COLO829 (cell line): Measurements from ENCODE around the gene SPOUT1.

ENCODE experiments used
- DNase-seq: peaks from one replicate; pipeline ENCODE4 v3.0.0; 2012; ENCODE audit warnings: low spot score

SPOUT1 gene

DNA sequence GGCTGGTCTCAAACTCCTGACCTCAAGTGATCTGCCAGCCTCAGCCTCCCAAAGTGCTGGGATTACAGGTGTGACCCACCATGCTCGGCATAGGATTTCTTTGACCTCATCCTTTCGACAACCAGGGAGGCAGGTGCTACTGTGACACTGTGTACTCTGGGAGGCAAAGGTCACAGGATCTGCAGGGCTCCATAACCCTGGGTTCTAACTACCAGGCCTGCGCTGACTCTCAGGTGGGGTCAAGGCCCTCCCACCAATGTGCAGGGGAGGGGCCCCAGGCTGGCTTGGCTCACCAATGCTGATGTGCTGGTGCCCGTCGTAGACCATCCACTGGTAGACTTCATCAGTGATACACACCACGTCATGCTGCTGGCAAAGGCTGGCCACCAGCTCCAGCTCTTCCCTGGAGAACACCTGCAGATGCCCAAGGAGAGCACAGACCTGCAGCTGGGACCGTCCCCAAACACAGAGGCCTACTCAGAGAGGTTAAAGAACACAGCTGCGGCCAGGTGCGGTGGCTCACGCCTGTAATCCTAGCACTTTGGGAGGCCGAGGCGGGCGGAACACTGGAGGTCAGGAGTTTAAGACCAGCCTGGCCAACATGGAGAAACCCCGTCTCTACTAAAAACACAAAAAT lies 7.0 kb upstream of the SPOUT1 start:
- no peak for DNase-seq

DNA sequence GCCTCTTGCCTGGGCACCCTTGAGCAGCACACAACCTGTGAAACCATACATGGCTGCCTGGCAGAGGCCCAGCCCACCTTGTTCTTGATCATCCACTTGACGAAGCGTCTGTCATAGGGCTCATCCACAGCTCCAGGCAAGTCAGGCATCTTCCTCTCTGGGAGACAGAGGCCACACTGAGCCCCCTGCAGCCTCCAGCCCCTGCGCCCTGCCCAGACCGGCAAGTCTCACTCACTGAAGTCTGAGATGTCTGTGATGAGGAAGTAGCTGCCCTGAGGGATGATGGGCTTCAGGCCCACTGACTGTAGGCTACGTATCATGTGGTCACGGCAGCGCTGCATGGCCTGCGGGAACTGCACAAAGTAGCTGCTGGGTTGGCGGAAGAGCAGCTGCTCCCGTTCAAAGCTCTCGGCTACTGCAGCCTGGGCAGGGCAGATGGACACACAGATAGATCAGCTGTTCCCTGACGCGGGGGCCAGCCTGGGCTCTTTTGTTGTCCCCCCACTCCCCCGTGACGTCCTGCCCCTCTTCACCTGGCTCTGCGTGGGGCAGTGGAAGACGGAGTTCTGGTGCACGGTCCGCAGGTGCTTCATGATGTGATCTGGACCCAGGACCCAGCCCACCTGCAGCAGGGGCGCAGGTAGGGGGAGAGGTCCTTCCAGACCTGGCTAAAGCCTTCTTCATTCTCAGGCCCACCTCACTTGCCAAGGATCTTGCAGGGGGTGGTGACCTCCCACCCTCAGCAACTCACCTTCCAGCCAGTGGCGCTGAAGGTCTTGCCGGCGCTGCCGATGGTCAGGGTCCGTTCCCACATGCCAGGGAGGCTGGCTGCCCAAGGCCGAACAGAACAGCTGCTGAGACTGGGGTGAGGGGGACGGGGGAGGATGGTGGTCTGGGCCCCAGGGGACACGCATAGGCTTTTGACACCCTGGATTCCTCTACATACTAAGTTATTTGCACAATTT lies 5.9 kb upstream of the SPOUT1 start:
- no peak for DNase-seq

DNA sequence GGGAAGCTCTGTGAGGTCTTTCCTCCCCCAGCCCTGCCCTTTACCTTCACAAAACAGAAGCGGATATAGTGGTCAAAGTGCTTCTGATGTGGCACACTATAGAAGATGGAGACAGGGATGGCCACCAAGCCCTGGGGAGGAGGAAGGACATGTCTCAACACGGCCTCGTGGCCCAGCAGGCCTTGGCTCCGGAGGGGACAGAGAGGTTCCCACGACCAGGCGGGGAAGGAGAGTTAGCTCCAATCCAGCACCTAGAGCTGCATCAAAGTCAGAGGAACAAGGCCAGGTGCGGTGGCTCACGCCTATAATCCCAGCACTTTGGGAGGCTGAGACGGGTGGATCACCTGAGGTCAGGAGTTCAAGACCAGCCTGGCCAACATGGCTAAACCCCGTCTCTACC lies 4.1 kb upstream of the SPOUT1 start:
- DNase-seq: no peak

DNA sequence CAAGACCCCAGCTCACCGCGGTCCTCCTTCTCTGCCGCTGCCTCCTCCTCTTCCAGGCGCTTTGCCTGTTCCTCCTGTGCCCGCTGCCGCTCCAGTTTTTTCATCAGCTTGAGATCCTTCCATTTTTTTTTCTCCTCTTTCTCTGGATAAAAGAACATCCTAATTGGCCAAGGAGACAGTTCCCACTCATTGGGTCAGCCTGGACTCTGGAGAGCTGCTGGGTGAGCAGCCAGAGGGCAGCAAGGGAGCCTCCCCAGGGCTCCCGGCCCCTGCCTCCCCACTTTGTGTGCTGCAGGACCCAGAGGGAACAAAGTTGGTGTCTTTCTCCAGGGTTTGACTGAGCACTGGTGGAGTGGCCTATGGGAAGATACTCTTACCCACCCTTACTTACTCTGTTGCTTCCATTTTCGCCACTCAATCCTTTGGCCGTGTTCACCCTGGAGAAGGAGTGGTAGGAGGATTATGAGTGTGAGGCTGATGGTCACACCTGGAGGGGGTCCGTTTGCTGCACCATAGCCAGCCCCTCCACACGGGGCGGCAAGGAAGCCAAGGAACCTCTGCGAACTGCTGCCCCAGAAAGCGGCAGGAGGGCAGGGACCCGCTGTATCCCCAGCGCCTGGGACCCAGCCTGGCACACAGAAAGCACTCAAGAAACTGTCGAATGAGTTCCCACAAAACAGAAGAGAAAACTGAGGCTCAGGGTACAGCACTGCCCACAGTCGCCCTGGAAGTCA lies 708 bp downstream of the SPOUT1 start:
- no peak for DNase-seq

DNA sequence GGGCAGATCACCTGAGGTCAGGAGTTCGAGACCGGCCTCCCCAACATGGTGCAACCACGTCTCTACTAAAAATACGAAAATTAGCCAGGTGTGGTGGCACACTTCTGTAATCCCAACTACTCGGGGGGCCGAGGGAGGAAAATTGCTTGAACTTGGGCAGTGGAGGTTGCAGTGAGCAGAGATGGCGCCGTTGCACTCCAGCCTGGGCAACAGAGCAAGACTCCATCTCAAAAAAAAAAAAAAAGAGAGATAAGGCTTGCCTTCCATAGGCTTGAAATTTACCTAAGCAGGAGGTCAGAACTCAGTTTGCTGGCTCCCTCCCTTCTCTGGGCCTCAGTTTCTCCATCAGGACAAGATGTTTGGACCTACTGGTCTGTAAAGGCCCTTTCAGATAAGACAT lies 1.3 kb downstream of the SPOUT1 start:
- no peak for DNase-seq

DNA sequence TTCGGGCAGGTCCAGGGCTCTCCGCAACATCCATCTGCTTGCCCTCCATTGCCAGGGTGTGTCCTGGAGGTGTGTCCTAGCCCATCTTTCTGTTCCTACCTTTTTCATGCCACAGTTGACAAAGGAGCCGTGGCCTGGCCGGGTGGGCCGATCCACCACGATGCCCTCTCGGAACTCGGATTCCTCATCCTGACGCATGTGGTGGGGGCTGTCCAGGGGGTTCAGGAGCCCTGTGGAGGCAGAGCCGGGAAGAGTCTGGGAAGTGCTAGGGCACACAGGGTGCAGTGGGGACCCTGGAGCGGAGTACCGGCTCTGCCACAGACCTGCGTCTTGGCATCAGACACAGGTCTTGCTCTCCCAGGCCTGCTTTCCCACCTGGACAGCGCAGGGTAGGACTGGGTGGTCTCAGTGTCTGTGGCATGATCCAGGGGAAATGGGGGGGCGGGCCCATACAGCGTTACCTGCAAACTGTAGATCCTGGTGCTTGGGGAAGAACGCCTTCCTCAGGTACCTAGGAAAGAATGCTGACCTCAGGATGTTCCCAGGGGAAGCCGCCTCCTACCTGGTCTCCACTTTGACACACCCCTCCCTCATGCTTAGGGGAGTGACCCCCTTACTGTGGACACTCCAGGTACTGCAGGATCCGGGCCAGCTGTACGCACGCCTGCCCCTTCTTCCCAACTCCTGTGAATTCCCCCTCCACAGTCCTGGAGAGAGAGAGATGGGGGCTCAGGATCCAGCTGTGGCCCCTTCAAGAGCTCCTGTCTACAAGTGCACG lies 3.5 kb downstream of the SPOUT1 start:
- no peak for DNase-seq

DNA sequence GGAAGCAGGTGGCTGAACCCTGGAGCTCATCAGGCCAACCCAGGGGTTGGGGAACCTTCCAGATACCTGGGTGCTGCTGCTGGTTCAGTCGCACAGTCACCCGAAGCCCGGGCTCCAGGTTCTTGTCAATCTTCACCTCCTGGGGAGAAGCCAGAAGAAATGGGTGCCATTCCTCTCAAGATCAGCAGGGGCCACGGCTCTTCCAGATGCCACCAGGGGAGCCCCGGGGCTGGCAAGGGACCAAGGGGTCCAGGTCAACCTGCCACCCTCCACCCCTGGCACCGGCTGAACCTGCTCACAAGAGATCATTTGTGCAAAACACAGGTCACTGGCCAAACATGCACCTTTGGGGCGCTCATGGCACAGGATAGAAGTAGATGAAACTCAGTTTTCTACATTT lies 4.7 kb downstream of the SPOUT1 start:
- DNase-seq: no peak

DNA sequence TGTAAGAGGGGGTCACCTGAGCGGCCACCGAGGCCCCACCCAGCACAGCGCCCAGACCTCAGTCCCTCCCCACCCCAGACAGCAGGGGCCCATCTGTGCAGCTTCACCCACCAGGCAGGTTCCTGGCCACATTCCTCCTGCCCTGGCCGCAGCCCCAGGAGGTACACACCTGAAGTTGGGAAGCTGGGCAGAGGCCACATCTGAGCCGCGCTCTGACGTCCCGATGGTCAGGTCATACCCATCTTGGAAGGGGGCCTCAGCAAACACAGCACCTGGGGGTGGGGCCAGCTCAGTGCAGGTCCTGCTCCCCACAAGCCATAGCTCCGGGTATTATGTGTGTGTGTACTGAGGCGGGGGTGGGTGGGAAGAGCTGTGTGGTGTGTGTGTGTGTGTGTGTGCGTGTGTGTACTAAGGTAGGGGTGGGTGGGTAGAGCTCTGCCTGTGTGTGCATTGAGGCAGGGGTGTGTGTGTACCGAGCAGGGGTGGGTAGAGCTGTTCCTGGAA lies 5.6 kb downstream of the SPOUT1 start:
- no peak for DNase-seq

DNA sequence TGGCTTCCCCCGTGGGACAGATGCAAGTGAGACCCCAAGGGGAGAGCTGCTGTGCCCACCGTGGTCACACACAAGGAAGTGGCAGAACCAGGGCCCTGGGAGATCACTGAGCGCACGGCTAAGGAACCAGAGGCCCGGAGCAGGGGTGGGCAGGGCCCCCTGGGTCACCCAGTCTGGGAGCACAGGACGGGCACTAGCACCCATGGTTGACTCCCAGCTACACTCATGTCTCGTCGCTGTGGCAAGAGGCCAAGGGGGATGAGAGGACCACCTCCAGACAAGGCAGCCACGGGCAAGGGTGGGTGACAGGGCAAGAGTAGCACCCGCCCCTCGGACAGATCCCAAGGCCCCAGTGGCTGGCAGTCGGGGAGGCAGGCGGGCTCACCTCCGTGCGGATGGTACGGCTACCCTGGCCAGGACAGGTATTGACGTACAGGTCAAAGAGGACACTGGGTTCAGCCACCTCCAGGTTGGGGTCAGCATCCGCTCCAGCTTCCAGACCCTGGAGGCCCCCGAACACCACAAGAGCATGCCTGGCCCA lies 6.2 kb downstream of the SPOUT1 start:
- DNase-seq: no peak

DNA sequence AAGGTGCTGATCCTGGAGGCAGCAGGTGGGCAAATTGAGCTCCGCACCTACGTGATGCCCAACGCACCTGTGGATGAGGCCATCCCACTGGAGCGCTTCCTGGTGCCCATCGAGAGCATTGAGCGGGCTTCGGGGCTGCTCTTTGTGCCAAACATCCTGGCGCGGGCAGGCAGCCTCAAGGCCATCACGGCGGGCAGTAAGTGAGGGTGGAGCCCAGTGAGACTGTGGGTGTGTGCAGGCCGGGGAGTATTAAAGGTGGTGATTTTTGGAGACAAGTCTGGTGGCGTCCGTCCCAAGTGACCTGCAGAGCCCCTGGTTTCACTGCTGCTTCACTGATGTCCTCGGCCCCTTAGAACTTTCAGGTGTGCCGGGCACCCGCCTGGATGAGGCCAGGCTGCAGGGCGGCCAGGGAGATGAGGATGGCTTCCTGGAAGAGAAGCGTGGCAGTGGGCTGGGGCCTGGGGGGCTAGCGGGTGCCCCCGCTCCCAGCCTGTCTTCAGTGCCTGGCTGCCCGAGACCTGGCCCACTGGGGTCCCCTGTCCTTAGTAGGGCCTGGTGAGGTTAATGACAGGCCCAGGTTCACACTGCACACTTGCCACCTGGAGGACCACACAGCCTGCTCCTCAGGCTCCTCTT lies 7.1 kb downstream of the SPOUT1 start:
- no peak for DNase-seq

DNA sequence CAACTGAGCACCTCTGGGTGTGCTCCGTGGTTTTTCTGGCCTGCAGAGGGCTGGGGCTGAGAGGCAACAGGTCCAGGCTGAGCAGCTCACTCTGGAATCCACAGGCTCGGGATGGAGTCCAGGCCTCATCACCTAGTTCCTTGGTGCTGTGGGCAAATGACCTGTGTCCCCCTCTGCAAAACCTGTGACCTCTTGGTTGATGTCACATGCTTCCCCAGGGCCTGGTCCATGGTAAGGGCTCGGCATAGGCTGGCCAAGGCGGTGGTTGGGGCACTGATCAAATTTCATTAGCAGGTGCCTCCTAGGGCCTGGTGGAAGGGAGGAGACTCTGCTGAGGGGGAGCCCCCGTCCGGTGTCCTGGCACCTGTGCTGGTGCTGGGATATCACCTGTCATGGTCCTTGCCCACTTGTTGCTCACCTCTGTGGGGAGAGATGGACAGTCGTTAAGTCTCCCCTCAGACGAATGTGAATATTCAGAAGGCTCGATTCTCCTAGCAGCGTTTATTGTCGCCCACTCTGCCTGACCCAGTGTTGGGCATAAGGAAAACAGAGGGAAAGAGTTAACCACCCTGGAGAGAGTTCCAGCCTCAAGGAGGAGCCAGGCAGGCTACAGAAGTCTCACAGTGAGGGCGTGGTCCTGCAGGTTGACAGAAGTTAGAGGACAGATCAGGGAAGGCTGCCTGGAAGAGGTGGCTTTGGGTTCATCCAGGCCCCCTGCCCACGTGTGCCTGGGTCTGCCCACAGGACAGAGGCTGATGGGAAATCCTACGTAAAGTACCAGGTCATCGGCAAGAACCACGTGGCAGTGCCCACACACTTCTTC lies 7.8 kb downstream of the SPOUT1 start:
- no peak for DNase-seq

DNA sequence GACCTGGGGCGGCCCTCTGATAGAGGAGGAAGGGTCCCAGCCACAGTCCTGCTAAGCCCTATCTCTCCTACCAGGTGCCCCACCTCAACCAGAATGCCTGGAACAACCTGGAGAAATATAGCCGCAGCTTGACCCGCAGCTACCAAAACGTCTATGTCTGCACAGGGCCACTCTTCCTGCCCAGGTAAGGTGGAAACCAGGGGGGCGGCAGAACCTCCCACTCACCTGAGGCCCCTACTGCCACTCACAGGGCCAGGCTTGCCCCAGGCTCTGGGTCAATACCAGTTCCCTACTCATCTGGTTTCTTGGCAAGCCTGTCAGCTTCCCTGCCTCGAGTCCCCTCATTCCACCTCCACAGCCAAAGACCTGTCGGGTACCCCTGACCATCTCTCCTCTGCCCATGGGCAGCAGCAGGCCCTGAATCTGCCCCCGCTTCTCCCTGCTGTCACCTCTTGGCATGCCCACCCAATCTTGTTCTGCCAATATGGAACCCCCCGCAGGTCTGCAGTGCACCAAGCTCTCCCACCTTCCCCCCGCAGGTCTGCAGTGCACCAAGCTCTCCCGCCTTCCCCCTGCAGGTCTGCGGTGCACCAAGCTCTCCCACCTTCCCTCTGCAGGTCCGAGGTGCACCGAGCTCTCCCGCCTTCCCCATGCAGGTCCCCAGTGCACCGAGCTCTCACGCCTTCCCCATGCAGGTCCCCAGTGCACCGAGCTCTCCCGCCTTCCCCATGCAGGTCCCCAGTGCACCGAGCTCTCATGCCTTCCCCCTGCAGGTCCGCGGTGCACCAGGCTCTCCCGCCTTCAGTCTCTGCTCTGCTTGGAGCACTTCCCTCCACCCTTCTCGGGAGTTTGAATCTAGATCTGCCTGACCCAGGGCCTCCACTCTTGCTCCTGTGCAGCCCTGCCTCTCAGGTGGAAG lies 8.7 kb downstream of the SPOUT1 start:
- DNase-seq: no peak

DNA sequence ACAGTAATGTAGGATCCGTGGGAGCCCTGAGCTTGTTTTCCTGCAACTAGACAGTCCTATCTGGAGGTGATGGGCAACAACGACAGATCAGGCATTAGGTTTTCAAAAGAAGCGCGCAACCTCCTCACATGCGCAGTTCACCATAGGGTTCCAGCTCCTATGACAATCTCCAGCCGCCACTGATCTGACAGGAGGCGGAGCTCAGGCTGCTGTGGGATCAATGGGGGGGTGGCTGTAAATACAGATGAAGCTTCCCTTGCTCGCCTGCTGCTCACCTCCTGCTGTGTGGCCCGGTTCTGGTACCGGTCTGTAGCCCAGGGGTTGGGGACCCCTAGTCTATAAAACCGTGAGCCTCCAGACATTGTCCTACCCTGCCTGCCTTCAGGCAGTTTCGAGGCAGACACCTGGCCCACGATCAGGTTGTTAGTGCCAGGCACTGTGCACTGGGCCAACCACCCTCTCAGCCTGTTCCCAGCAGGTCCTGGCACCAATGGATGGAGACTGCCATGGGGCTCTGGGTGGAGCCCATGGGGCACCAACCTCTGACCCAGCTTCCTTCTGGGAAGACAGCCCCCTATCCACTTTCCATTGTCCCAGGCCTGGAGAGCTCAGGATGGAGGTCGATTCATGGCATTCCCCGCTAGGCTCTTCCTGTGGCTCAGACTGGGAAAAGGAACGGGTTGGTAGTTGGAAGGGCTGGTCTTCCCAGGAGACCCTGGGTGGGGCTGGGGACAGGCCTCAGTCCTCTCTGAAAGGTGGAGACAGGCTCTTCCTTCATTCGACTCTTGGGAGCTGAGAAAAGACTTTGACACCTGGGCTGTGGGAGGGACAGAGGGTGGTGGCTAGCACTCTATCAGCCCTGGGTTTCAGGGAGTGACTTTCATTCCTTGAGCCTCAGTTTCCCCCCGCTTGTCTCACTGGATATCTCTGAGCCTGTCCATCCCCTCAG lies 9.6 kb downstream of the SPOUT1 start:
- DNase-seq: no peak

DNA sequence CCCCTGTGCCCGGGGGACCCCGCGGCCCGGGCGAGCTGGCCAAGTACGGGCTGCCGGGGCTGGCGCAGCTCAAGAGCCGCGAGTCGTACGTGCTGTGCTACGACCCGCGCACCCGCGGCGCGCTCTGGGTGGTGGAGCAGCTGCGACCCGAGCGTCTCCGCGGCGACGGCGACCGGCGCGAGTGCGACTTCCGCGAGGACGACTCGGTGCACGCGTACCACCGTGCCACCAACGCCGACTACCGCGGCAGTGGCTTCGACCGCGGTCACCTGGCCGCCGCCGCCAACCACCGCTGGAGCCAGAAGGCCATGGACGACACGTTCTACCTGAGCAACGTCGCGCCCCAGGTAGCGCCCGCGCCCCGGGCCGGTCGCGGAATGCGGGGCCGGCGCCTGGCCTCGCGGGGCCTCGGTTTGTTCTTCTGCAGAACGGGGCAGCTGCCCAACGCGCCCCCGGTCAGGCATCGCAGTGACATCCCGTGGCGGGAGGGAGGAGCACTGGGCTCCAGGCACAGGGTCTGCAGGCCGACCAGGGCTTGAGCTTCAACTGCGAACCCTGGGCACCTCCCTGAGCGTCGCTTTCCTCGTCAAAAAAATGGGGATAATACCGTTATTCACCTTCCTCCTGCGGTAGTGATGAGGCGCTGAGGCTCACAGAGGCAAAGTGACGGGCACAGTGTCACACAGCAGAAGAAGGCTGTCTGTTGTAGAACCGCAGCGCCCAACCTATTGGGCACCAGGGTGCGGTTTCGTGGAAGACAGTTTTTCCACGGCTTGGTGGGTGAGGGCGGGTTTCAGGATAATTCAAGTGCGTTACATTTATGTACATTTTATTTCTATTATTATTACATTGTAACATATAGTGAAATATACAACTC lies 10.5 kb downstream of the SPOUT1 start:
- no peak for DNase-seq

DNA sequence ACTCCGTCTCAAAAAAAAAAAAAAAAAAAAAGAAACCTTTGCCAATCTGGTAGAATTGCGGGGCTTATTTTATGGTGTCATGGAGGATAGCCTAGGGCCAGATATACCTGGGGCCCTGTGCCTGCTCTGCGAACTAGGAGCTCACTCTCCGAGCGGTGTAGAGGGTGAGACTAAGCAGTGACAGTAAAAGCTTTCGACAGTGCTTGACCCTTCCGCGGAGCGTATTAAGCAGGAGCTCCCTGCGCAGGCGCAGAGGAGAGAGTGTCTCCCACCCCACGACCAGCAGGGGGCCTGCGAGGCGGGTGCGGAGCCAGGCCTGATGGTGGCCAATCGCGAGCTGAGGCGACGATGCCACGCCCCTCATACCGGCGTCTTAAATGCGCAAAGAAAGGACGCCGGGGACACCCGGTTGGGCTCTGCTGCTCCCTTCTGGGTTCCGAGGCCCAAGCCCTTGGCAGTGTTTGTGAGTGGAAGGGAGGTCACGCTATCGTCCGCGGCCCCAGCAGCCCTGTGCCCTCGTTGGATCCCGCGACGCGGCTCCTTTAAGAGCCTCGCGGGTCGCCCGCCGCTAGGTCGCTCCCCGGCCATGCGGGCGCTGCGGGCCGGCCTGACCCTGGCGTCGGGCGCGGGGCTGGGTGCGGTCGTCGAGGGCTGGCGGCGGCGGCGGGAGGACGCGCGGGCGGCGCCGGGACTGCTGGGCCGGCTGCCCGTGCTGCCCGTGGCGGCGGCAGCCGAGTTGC lies 11.3 kb downstream of the SPOUT1 start, which contains the start of gene ENDOG:
TSS of gene ENDOG (plus strand) at position 402 of the 740 bp plus-strand sequence. CDS start at position 587, 185 bp downstream.
- DNase-seq: peak; percentile 100

DNA sequence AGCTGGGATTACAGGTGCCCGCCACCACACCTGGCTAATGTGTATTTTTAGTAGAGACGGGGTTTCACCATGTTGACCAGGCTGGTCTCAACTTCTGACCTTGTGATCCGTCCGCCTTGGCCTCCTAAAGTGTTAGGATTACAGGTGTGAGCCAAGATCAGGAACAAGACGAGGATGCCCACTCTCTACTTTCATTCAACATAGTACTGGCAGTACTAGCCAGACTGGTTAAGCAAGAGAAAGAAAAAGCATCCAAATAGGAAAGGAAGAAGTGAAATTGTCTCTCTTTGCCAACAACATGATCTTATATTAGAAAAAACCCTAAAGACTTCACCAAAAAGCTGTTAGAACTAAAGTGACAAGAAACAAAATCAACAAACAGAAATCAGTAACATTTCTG lies 18.7 kb downstream of the SPOUT1 start:
- DNase-seq: no peak
